A549 (cell line): Measurements from ENCODE around the gene LTA. TPM values are rescaled to one million over a fixed set of nuclear protein-coding genes. Genes with fewer than 3 reads are reported as not detected.

Source experiments
- ATAC-seq, 2 experiments: fragments of 200-7000 bp in 1 of 2; fragments of >200 bp in 1 of 2; cut with Nextera tagmentation in 1 of 2; cut with Tn5 transposase in 1 of 2; 3 replicates each; pipeline versions ENCODE4 v1.8.0 to v1.9.1; 2018 to 2020; ENCODE audit warnings: mild to moderate bottlenecking in 1 of 2, moderate library complexity in 1 of 2
- CTCF ChIA-PET: fragments of 300-600 bp; sonication (Branson Sonifier 250); formaldehyde crosslinking; extraction: SDS; loops from one replicate; lab custom pipeline; 2021; ENCODE audit warnings: antibody characterized with exemption, inconsistent platforms; lab: Yijun Ruan, JAX
- POLR2A ChIA-PET: fragments of 350-600 bp; formaldehyde crosslinking; extraction: SDS; loops from one replicate; lab custom pipeline; 2021; ENCODE audit warnings: antibody characterized with exemption, inconsistent platforms; lab: Yijun Ruan, JAX
- DNase-seq, 2 experiments: peaks; one replicate each; pipeline versions ENCODE4 v3.0.0 to v3.0.0-alpha.2; 2011 to 2016; ENCODE audit warnings: low read depth in 1 of 2, low spot score in 1 of 2
- FAIRE-seq: peaks from 2 replicates; lab custom pipeline; 2011; peaks lifted over from hg19 to GRCh38; lab: Jason Lieb, UNC
- H3K27ac ChIP-seq, 2 experiments: fragments of >200 bp; sonication (Bioruptor Twin); formaldehyde crosslinking; 3 replicates each; pipeline ENCODE4 v1.5.1; 2016 to 2017
- H3K4me1 ChIP-seq: fragments of >200 bp; sonication (Bioruptor Twin); formaldehyde crosslinking; 3 replicates; pipeline ENCODE4 v1.6.1; 2016
- H3K4me2 ChIP-seq: fragments of >200 bp; sonication (Bioruptor Twin); formaldehyde crosslinking; 3 replicates; pipeline ENCODE4 v1.6.1; 2016
- H3K4me3 ChIP-seq: fragments of >200 bp; sonication (Bioruptor Twin); formaldehyde crosslinking; 3 replicates; pipeline ENCODE4 v1.5.1; 2016
- H3K9me3 ChIP-seq: fragments of >200 bp; sonication (Bioruptor Twin); formaldehyde crosslinking; 3 replicates; pipeline ENCODE4 v1.6.1; 2016
- BCL3 ChIP-seq: fragments of >200 bp; sonication (Bioruptor Twin); formaldehyde crosslinking; IDR thresholded peaks from 3 replicates; pipeline ENCODE4 v1.6.1; 2016
- BHLHE40 ChIP-seq: IDR thresholded peaks from 2 replicates; pipeline ENCODE4 v1.6.1; 2012; ENCODE audit warnings: low read depth, low read length, inconsistent platforms
- CBX8 ChIP-seq: fragments of 200-600 bp; sonication (generic); IDR thresholded peaks from 2 replicates; pipeline ENCODE4 v1.6.1; 2016
- ELK1 ChIP-seq: fragments of 150-350 bp; IDR thresholded peaks from 2 replicates; pipeline ENCODE4 v1.6.1; 2014; ENCODE audit warnings: low read depth, mild to moderate bottlenecking, low read length
- GATA3 ChIP-seq: IDR thresholded peaks from 2 replicates; pipeline ENCODE4 v1.6.1; 2012; ENCODE audit warnings: borderline replicate concordance
- HDAC2 ChIP-seq: fragments of 200-600 bp; sonication (generic); IDR thresholded peaks from 2 replicates; pipeline ENCODE4 v1.6.1; 2016
- HES2 ChIP-seq: fragments of >200 bp; sonication (Bioruptor Twin); formaldehyde crosslinking; IDR thresholded peaks from 2 replicates; pipeline ENCODE4 v1.6.1; 2016
- HMGXB4 ChIP-seq: fragments of 250-450 bp; sonication (Bioruptor Pico); IDR thresholded peaks from 2 replicates; pipeline ENCODE4 v1.5.0; 2021; ENCODE audit warnings: mild to moderate bottlenecking, moderate library complexity, borderline replicate concordance
- HOXA7 ChIP-seq: fragments of 250-450 bp; sonication (Bioruptor Pico); IDR thresholded peaks from 2 replicates; pipeline ENCODE4 v1.5.0; 2020; ENCODE audit warnings: mild to moderate bottlenecking, moderate library complexity
- JUNB ChIP-seq: fragments of >200 bp; sonication (Bioruptor Twin); formaldehyde crosslinking; IDR thresholded peaks from 2 replicates; pipeline ENCODE4 v1.6.1; 2016
- KDM5A ChIP-seq: fragments of 200-600 bp; sonication (generic); IDR thresholded peaks from 2 replicates; pipeline ENCODE4 v1.6.1; 2016; ENCODE audit warnings: antibody characterized with exemption, mild to moderate bottlenecking
- MAFK ChIP-seq: fragments of 450-650 bp; IDR thresholded peaks from 2 replicates; pipeline ENCODE4 v1.6.1; 2014; ENCODE audit not compliant: partially characterized antibody
- MYC ChIP-seq: IDR thresholded peaks from 2 replicates; pipeline ENCODE4 v1.6.1; 2012; ENCODE audit warnings: mild to moderate bottlenecking, inconsistent platforms, low read length, improper control_type of control experiment, borderline replicate concordance
- NPAS2 ChIP-seq: fragments of 250-450 bp; sonication (Bioruptor Pico); IDR thresholded peaks from 2 replicates; pipeline ENCODE4 v1.8.0; 2022; ENCODE audit warnings: mild to moderate bottlenecking, moderate library complexity, borderline replicate concordance
- PBX3 ChIP-seq: IDR thresholded peaks from 2 replicates; pipeline ENCODE4 v1.6.1; 2012
- PHF8 ChIP-seq: fragments of 200-600 bp; sonication (generic); IDR thresholded peaks from 2 replicates; pipeline ENCODE4 v1.6.1; 2016; ENCODE audit warnings: low read depth, mild to moderate bottlenecking, antibody characterized with exemption, moderate library complexity, borderline replicate concordance
- POLR2A ChIP-seq: IDR thresholded peaks from 2 replicates; pipeline ENCODE4 v1.6.1; 2012; ENCODE audit warnings: mild to moderate bottlenecking, low read length
- RCOR1 ChIP-seq: fragments of 150-350 bp; IDR thresholded peaks from 2 replicates; pipeline ENCODE4 v1.6.1; 2014; ENCODE audit warnings: antibody characterized with exemption, low read length, low read depth
- REST ChIP-seq: fragments of 200-600 bp; sonication (generic); IDR thresholded peaks from 2 replicates; pipeline ENCODE4 v1.6.1; 2016; ENCODE audit warnings: antibody characterized with exemption, mild to moderate bottlenecking, moderate library complexity
- SREBF2 ChIP-seq: fragments of 450-650 bp; IDR thresholded peaks from 2 replicates; pipeline ENCODE4 v1.6.1; 2014; ENCODE audit warnings: mild to moderate bottlenecking, moderate library complexity
- USF2 ChIP-seq: fragments of 450-650 bp; IDR thresholded peaks from 2 replicates; pipeline ENCODE4 v1.6.1; 2014; ENCODE audit warnings: antibody characterized with exemption
- ZSCAN20 ChIP-seq: fragments of 250-450 bp; sonication (Bioruptor Pico); IDR thresholded peaks from 2 replicates; pipeline ENCODE4 v1.8.0; 2022; ENCODE audit warnings: mild to moderate bottlenecking, moderate library complexity
- whole genome bisulfite sequencing: methylation state at CpG from one replicate; pipeline ENCODE4 v1.1.6; 2017; ENCODE audit errors: missing lambda C conversion rate; 5-methylcytosine and 5-hydroxymethylcytosine counted together
- polyA plus RNA-seq, 4 experiments: library from polyadenylated mRNA; depleted of rRNA in 3 of 4; stranded (reverse); fragments of >200 nt; fragmentation: RNase III in 1 of 4; extraction: RNeasy Plus Mini Kit Qiagen cat#74134 plus additional on column Dnase treatment in 1 of 4; gene quantifications; 2 replicates in 3 of 4; 3 replicates in 1 of 4; pipeline ENCODE4 v1.2.3, GENCODE V29; 2011 to 2017

The LTA gene
- polyA plus RNA-seq, 2 of the 4 experiments (the other 2 are of a cell fraction), result 0.08 TPM; not detected in 1

GRCh38 chr6:31543639-31544038 is 28.4 kb upstream of the LTA start:
- Histone ChIP-seq H3K4me1 (peaks cover 31% of the 10 kb centered on the region), H3K4me2 (no peak overlapping the region), H3K27ac (no peak overlapping the region)
- POLR2A ChIA-PET, result no interaction called here
- CTCF ChIA-PET, result interaction anchor here (15.7 kb wide), 1 partner anchor 54 kb away, joined by 331 read pairs; the partner anchor contains the start of gene NCR3
- no peak for FAIRE-seq
- no peak for TF ChIP-seq SREBF2
- no peak for TF ChIP-seq HES2
- no peak for TF ChIP-seq ZSCAN20 (CRISPR knock-in tag)
- TF ChIP-seq JUNB, result no peak
- no peak for TF ChIP-seq USF2
- no peak for TF ChIP-seq HMGXB4 (CRISPR knock-in tag)
- no peak for TF ChIP-seq MAFK
- no peak for TF ChIP-seq RCOR1
- TF ChIP-seq POLR2A, result no peak
- TF ChIP-seq PBX3, result no peak
- no peak for TF ChIP-seq HDAC2
- no peak for TF ChIP-seq CBX8
- TF ChIP-seq KDM5A, result no peak
- no peak for TF ChIP-seq PHF8
- TF ChIP-seq BCL3, result no peak
- TF ChIP-seq BHLHE40, result no peak
- TF ChIP-seq MYC, result no peak
- no peak for TF ChIP-seq HOXA7 (CRISPR knock-in tag)
- TF ChIP-seq, all 56 proteins: peak for 0
- ATAC-seq (no peak), DNase-seq (no peak)
- Histone ChIP-seq H3K4me3 (no peak overlapping the region), H3K9me3 (no peaks in the 10 kb centered on the region)
- WGBS, result 85% methylated on average over 6 of the region's 6 CpGs

GRCh38 chr6:31544676-31545075 is 27.4 kb upstream of the LTA start:
- Histone ChIP-seq H3K27ac (no peak overlapping the region), H3K9me3 (no peaks in the 10 kb centered on the region), H3K4me3 (no peak overlapping the region), H3K4me1 (peaks cover 22% of the 10 kb centered on the region), H3K4me2 (no peak overlapping the region)
- FAIRE-seq (no peak), ATAC-seq (no peak), DNase-seq (no peak)
- ChIA-PET CTCF (interaction anchor here (2.4 to 15.7 kb wide), 3 partner anchors 37 to 53 kb away, joined by 9 to 331 read pairs (median 37); partner anchors contain the start of genes LTB and NCR3), POLR2A (no interaction called here)
- TF ChIP-seq REST, result no peak
- TF ChIP-seq SREBF2, result no peak
- TF ChIP-seq HDAC2, result no peak
- TF ChIP-seq ELK1, result no peak
- TF ChIP-seq HES2, result no peak
- TF ChIP-seq GATA3, result no peak
- TF ChIP-seq NPAS2, result no peak
- TF ChIP-seq PHF8, result no peak
- 45% methylated on average over 2 of the region's 2 CpGs for WGBS
